HG03095 (cell line): ENCODE results near the gene PREX1.

ENCODE experiments used
- ATAC-seq: cut with Tn5 transposase; IDR thresholded peaks from one replicate; pipeline ENCODE4 v1.9.1; 2021; ENCODE audit warnings: moderate library complexity; ENCODE audit not compliant: unreplicated experiment

PREX1 gene

DNA sequence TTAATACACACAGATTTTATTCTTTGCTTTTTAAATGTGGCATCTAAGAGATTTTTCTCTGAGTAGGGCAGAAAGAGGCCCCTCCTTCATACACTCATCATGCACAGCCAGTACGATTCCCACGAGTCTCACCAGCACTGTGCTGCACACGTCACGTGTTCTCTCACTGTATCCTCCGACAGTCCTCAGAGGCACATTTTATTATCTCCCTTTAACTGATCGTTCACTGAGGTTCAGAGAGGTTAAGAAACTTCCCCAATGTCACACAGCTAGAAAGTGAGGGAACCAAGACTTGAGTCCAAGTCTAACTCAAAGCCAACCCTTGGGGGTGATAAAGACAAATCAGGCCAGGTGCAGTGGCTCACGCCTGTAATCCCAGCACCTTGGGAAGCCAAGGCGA lies 142.5 kb downstream of the PREX1 start:
- no peak for ATAC-seq

DNA sequence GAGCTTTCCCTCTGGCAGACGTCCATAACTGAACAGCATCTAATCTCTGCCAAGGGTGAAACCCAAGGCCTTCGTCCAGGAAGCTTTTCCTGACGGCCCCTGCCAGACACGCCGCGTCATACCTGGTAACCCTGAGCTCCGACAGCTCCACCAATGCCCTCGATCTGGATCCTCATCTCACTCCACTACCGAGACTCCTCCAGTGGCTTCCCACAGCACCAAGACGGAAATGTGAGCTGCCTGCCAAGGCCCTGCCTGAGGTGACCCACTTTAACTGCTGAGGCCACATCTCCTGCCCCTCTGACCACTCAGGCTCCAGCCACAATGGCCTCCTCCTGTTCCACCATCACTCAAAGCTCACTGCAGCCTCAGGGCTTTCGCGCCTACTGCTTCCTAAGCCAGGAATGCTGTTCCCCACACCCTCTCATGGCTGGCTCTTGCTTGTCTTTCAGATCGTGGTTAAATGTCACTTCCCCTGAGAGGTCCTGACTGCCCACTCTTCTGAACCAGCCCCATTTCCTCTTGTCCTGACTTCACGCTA lies 143.2 kb downstream of the PREX1 start:
- ATAC-seq = no peak

DNA sequence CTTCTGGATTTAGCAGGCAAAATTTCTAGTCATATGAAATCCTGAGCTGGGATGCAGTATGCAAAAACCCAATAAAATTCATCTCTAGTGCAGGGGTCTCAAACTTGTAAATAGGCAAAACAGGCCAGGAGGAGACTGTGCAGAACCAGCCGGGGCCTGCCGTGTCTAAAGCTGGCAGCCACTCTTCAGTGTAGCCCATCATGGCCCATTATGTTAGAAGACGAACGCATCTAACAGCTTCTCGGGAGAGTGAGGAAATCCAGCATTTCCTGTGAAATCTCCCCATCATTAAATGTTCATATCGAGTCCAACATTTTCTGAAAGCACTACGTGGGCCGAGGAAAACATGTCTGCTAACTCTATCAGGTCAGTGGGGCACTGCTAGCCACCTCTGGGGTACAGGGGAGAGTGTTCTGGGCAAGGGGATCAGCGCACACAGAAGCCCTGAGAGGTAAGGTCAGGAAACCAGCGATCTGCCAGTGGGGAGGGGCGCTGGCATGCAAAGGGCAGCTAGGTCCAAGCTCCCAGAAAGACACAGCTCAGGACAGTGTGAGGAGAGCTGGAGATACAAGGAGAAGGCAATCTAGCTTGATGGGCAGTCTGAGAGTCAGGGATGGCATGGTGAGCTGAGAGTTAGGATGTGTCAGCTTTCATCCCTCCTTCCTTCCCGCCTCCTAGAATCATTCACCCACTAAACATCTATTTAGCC lies 144.2 kb downstream of the PREX1 start:
- ATAC-seq = no peak

DNA sequence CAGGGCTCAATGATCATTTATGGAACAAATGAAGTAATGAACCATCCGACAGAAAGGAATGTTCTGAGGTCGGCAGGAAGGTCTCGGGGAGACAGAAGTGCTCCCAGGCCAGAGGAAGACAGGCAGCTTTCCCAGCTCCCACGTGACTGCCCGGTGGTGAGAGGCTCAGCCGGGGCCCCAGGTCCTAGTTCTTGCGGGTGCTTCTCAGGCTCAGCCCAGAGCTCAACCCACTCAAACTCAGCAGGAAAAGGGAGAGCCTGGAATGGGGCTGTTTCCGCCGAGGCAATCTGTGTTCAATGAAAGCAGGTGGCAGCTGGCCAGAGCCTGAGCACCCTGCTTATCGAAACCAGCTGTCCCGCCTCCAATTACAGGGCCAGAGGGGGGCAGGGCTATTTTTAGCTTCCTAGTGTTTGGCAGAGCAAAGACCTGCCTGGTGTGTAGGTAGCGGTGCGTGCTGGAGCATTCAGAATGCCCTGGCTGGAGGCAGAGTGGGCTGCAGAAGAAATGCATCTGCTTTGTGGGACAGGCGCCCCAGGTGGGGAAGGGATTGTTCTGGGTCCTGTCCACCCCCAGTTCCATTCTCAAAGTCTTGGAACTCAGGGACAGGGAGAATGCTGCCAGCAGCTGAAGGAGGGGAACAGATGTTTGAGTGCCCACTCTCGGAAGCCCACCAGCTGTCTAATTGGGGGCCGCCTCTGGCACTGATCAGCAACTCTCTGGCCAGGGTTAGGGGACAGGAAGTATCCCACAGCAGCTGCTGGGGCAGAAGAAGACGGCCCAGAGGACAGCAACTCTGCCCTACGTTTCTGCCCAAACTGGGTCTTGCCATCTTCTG lies 145.1 kb downstream of the PREX1 start:
- ATAC-seq = no peak

DNA sequence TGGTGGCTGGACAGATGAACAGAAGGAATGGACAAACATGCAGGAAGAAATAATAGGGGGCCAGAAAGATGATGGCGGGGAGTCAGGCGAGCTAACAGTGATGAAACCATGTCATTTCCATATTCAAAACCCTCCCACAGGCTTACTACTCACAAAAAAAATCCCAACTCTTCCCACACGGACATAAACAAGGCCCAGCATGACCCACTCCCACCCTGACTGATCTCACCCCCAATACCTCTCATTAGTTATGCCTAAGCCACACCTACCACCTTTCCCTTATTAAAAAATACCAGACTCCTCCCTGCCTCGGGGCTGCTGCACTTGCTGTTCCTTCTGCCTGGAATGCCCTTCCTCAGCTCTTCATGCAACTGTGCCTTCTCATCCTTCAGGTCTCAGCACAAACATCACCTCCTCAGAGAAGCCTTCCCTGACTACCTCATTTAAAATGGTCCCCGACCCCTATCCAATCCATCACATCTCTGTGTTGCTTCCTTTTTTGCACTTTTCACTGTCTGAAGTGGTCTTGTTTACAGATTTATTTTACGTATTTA lies 145.8 kb downstream of the PREX1 start:
- ATAC-seq = no peak

DNA sequence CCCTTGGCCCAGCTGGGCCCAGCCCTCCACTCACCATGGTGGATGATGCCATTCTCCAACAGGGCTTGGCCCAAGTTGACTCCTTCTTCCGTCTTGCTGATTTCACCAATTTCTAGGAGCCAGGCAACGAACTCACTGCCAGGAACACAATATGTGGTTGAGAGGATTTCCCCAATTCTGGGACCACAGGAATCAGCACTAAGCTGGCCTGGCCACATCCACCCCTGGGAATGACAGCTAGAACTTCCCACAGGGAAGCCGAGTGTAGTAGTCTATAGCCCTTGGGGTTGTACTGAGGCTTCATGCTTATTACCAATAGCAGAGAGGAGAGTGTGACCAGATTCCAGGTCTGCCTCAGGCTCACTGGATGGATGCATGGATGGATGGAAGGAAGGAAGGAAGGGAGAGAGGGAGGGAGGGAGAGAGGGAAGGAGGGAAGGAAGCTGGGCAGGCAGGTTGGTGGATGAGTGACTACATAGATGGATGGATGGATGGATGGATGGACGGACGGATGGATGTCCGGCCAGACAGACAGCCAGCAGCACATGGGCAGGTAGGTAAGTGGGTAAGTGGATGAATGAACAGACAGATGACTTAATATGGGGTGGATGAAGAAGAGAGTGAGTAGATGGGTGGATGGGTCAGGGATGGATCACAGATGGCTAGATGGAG lies 146.5 kb downstream of the PREX1 start:
- ATAC-seq = no peak

DNA sequence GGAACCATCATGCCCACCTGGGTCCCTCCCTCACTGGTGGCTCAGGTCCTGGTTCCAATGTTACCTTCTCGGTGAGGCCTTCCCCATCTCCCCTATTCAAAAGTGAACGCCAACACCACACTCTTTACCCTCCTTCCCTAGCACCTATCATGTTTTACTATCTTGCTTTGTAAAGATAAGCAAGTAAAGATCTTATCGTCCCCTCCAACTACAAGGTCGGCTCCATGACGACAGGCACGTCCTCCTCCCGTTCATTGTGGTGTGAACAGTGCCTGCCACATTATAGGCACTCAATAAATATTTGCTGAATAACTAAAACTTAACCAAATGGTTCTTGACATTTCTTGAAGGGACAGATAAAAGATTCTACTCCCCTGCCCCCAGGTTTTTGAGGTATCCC lies 147.1 kb downstream of the PREX1 start:
- no peak for ATAC-seq

DNA sequence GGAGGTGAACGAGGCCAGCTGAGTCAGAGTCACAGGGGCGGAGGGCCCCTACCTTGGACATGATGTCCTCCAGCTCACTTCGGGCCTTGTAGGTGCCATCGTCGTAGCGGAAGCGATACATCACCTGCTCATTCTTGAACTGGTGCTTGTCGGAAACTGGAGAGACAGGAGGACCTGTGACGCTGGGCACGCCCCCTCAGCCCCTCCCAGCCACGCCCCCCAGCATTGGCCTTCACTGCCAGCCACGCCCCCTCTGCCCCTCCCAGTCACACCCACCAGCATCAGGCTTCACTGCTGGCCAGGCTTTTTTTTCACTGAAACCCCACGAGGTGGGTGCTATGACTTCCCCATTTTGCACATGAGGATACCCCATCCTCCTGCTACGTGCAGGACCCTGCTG lies 148.2 kb downstream of the PREX1 start:
- ATAC-seq = no peak

DNA sequence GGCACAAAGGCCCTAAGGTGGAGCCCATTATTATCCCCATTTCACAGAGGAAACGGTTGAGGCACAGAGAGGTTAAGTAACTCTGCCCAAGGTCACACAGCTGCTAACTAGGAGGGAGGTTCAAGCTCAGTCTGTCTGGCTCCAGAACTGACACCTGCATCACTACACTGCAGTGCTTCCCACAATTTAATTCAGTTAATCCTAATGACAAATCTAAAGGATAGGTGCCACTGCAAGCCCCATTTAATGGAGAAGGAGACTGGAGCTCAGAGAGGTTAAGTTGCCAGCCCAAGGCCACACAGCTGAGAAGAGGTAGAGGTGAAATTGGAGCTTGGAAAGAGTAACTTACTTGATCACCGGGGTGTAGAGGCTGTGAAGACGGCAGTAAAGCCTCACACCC lies 148.8 kb downstream of the PREX1 start:
- no peak for ATAC-seq

DNA sequence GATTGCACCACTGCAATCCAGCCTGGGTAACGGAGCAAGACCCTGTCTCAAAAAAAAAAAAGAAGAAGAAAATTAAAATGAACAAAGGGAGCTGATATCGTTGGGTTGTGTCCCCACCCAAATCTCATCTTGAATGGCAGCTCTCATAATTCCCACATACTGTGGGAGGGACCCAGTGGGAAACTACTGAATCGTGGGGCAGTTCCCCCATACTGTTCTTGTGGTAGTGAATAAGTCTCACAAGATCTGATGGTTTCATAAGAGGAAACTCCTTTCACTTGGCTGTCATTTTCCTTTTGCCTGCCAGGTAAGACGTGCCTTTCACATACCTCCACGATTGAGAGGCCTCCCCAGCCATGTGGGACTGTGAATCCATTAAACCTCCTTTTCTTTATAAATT lies 149.4 kb downstream of the PREX1 start:
- no peak for ATAC-seq

DNA sequence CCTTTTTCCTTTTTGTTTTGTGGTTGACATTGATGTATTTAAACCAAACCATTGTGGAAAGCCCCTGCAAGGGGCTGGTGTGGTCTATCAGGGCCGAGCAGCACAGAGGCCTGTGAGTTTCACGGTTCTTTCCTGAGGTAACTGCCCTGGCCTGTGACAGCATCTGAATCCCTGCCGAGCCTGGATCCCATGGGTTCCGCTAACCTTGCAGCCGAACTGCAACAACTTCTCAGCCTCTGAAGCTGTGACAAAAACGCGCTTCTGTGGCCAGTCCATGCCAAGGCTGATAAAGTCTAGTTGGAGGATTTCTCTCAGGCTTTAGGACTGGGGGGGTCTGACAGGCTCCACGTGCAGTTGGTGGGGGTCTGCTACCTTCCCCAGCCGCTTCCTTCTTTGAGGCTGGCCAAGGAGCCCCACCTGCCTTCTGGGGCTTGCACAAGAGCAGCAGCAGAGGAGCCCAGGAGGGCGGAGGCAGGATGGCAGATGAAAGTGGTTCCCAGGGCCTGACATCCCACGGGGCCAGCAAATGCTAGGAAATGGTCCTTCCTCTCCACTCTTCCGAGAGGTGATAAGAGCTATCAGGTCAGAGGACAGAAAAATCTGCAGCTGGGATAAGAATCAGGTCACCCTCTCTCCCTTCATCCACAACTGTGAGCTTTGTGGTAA lies 150.9 kb downstream of the PREX1 start:
- ATAC-seq = no peak

DNA sequence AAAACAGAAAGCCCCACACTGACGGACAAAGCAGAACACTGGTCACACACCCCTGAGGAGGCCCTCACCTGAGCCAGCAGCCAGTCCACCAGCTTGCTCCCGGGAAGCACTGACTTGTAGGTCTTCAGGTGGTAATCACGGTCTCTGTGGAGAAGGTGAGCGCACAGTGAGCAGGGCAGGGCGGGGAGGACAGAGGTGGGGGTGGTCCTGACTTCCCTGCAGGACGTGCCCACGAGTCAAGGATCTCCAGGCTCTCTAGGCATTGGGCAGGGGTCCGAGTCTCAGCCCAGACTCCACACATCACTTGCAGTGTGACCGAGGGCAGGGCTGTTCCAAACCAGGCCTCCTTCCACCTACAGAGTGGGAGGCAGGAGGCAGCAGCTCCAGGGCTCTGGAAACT lies 151.7 kb downstream of the PREX1 start:
- ATAC-seq = no peak

DNA sequence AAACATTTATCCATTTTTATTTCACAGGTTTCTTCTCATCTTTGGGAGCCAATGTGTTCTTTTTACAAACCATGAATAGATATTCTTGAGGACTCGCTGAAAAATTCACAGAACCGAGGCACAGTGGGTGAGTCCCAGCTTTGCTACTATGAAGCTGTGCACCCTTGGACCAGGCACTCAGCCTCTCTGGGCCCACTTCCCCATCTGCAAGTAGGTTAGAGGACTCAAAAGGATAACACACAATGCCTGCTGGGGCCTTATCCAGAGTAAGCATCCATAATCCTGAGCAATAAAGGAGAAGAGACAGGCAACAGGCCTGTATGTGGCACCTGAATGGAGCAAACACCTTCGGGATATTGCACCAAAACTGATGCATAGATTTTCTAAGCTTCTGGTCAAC lies 153.3 kb downstream of the PREX1 start:
- ATAC-seq = no peak

DNA sequence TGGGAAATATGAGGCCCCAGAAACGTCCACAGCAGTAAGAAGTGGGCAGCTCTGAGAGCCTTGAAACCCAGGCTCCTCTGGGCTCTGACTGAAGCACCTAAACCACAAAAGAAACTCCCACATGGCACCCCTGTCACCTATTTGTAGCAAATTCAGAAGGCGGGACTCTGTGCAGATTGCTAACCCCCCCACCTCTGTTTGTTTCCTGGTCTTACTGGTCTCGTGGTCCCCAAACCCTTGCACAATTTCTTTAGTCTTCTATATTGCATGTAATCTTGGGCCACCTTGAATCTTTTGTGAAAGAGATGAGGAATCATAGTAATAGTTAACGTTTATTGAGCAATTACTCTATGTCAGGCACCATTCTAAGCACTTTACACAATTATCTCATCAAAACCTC lies 154.3 kb downstream of the PREX1 start:
- ATAC-seq = no peak

DNA sequence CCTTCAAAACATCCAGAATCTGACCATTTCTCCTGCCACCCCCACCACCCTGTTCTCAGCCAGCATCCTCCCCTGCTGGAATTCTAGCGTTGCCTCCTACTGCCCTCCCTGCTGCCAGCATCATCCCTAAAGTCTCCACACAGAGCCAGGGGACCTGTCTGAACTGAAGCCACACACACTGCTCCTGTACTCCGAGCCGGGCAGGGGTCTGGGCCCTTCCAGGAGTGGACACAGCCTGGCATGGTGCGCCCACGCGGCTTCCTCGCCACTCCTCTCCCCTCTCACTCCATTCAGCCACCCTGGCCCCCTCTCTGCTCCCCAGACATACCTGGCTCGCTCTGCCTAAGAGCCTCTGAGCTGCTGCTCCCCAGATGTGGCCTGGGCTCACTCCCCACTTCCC lies 155.5 kb downstream of the PREX1 start:
- no peak for ATAC-seq

DNA sequence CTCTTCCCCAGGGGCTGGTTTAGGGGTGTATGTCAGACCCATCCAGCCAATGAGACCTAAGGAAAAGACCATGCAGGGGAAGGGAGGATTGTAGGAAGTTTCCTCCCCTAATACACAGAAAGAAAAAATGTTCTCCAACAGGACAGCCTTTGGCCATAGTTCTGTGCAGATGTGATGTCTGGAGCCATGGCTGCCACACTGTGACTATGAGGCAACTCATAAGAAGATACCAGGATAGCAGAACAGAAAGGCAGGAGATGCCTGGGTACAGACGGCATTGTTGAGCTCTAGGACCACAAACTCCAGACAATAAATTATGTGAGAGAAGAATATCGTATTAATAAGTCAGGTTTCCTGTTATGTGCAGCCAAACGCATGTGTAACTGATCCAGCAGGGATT lies 156.7 kb downstream of the PREX1 start:
- no peak for ATAC-seq

DNA sequence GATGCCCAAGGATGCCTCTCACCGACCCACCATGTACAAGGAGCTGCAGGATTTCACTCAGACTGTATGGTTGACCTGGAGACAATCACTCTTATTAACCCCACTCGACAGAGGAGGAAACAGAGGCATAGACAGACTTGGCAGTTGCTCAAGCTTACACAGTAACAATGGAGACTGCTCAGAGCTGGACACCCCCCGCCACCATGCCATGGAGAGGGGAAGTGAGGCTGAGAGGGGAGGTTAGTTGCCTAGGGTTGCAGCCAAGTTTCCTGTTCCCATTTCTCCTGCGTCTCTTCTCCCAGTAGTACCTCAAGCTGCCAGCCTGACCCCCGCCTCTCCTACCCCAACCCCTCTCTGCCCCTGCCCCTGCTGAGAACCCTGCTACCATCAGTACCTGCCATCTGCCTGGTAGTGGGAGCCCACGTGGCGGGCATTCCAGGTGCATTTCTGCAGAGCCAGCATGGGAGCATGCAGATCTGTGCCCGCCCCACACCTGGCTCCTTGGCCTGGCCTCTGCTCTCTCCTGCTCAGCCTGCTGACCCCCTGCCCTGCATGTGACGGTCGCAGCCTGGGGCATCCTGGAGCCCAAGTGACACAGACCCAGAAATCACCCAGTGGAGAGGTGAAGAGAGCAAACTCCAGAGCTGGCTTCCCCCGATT lies 157.7 kb downstream of the PREX1 start:
- ATAC-seq = no peak

DNA sequence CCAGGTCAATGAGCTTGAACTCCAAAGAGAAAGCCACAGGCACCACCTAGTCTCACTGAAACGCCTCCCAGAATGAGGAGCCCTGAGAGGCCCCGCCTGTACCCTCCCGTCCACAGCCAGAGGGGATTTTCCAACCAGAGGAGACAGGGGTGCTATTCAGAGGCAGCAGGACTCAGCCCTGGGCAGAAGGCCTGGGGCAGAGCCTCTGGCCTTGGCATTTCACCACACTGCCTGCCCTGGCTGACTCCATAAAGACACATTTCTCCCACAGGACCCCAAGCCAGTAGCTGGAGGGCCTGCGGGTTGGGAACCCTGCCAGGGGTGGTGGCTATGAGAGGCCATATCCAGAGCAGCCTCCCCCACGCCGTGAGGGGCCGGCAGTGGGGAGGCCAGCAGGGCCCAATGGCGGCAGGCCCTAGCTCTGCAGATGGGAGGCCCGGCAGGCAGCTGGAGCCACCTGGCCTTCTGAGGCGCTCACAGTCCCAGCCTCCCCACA lies 159.3 kb downstream of the PREX1 start:
- ATAC-seq = no peak

DNA sequence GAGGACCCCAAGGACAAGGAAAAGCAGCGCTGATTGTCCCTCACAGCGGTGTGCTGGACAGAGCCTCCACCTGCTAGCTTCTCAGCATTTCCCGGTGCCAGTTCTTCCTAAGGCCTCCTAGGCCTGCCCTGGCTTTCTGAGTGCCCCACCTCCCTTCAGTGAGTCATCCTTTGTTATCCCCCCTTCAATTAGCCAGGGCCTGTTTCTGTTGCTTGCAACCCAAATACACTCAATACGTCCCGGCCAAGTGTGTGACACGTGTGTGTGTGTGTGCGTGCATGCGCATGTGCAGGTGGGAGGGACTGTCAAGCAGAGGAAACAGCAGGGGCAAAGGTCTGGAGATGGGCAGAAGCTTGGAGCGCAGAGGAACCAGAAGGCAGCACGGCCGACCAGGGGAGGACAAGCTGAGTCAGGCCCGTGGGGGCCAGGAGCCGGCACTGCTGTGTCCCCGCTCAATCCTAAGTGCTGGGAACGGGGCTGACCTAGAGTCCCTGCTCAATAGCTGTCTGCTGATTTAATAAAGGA lies 159.8 kb downstream of the PREX1 start:
- no peak for ATAC-seq

DNA sequence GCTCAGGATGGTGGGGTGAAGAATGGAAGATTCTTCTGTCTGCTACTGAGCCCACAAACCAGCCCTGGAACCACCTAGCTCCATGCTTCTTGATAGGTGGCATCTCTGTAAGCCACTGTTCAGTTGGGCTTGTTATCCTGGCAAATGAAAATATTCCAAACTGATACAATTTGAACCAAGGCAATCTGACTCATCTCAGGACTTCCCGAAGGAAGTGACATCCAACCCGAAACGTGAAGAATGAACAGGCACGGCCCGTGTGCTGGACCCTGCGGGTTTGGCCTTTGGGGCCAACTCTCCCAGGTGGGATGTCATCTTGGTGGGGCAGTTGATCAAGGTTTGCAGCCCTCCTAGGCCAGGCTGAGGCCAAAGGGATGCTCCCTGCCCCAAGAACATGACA lies 160.3 kb downstream of the PREX1 start:
- no peak for ATAC-seq
